Adrenal gland (tissue), 5 donors: ENCODE results near the gene RBKS.

Source experiments
- POLR2A ChIP-seq, 2 donors: fragments of 450-650 bp; IDR thresholded peaks; one replicate each; pipeline ENCODE4 v1.6.1; 2017; ENCODE audit warnings: antibody characterized with exemption in 2 of 2, mild to moderate bottlenecking in 2 of 2, moderate library complexity in 1 of 2
- TF ChIP-seq, protein P1 (sequence below), 6 experiments: fragments of 450-650 bp in 4 of 6; fragments of 200-600 bp in 2 of 6; sonication (generic) in 1 of 6; IDR thresholded peaks; 1 replicate in 5 of 6; 2 replicates in 1 of 6; pipeline versions ENCODE4 v1.5.1 to v1.8.0; 2016 to 2021; ENCODE audit warnings: antibody characterized with exemption in 6 of 6, mild to moderate bottlenecking in 2 of 6, moderate library complexity in 1 of 6
- donor health status: DM: no; HTN: no; CAD: no.

DNA sequence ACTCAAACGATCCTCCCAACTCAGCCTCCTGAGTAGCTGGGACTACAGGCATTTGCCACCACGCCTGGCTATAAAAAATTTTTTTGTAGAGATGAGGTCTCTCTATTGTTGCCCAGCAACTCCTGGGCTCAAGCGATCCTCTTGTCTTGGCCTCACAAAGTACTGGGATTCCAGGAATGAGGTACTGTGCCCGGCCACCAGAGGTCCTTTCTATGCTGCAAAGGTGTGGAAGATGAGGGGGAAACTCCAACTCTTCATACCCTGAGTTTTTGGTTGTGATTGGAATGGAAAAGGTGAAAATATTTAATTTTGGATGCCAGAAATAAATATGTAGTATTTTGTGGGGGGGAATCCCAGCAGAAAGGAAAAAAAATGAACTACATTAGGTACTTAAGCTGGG lies 82.7 kb downstream of the RBKS start:
- no peak for TF ChIP-seq POLR2A (IDR thresholded peaks at IDR 0.05)
- TF ChIP-seq, protein P1, sequence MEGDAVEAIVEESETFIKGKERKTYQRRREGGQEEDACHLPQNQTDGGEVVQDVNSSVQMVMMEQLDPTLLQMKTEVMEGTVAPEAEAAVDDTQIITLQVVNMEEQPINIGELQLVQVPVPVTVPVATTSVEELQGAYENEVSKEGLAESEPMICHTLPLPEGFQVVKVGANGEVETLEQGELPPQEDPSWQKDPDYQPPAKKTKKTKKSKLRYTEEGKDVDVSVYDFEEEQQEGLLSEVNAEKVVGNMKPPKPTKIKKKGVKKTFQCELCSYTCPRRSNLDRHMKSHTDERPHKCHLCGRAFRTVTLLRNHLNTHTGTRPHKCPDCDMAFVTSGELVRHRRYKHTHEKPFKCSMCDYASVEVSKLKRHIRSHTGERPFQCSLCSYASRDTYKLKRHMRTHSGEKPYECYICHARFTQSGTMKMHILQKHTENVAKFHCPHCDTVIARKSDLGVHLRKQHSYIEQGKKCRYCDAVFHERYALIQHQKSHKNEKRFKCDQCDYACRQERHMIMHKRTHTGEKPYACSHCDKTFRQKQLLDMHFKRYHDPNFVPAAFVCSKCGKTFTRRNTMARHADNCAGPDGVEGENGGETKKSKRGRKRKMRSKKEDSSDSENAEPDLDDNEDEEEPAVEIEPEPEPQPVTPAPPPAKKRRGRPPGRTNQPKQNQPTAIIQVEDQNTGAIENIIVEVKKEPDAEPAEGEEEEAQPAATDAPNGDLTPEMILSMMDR (IDR thresholded peaks at IDR 0.05), result peak; percentile 17 to 57 (median 36)
